Islet precursor cell (in vitro differentiated cells): Measurements from ENCODE around the gene ZNF497.
"Not testable (repeated sequence)": the region's sequence is repeated elsewhere in the genome, so short reads cannot be mapped to it uniquely, and the experiment has no call there.

Experiments used
- DNase-seq: peaks from one replicate; pipeline ENCODE4 v3.0.0-alpha.2; 2018

The ZNF497 gene

DNA sequence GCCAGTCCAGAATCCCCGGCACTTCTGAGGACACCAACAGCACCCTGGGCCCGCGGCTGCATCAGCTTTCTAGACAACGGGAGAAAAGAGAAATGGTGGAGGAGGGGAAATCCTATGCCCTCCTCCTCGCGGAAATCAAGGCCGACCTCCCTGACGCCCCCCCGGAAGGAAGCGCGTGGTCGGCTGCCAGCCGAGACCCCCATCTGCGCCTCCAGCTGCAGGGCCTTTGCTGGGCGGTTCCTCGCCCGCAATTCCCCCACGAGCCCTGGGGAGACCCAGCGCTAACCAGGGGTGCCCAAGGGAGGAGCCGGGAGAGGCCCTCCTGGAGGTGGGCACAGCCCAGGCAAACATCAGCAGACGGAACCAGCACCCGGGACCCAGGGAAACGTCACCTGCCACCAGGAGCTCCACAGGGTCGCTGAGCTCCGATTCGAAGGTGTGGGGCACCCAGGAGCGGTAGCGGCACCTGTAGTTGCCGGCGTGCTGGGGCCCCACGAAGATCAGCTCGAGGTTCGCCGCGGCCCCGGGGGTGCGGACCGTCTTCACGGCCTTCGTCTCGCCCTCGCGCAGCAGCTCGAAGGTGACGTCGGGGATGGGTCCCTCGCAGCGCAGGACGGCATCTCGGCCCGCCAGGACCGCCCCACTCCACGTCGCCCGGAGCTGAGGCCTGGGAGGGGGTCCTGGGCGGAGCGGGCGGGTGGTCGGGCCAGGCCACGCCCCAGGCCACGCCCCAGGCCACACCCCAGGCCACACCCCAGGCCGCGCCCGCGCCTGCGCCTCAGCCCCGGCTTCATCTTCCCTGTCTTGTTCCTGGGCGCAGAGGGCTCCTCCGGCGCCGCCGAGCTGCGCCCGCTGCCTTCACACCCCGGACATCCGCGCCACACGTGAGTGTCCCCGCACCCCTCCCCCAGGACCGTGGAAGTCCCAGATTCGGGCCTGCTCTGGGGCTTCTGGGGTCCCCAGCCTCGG is 15.3 kb downstream of the ZNF497 start:
- DNase-seq: peak; percentile 93

- DNase-seq: no peak
Observed at GRCh38 chr19:58345558-58345957, 17.0 kb downstream of the ZNF497 start.

DNA sequence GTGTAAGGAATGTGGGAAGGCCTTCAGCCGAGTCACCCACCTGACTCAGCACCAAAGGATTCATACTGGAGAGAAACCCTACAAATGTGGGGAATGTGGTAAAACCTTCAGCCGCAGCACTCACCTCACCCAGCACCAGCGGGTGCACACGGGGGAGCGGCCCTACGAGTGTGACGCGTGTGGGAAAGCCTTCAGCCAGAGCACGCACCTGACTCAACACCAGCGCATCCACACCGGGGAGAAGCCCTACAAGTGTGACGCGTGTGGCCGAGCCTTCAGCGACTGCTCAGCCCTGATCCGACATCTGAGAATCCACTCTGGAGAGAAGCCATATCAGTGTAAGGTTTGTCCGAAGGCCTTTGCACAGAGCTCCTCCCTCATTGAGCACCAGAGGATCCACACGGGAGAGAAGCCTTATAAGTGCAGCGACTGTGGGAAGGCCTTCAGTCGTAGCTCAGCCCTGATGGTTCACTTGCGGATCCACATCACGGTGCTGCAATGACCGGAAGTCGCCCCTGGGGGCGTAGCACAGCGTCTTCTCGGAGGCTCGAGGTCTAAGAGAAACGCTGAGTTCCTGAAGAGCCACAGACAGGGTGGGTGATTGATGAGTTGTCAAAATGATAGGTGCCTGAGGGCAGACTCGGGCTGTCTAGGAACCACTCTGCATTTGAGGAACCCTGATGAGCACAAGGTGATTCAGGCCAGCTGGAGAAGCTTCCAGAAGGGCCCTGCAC is 23.6 kb downstream of the ZNF497 start:
- peak; percentile 71 for DNase-seq

GRCh38 chr19:58338336-58338735 is 24.2 kb downstream of the ZNF497 start:
- DNase-seq: no peak

- no peak for DNase-seq
Observed at GRCh38 chr19:58336820-58337219, 25.7 kb downstream of the ZNF497 start.

- DNase-seq: no peak
Observed at GRCh38 chr19:58336216-58336615, 26.3 kb downstream of the ZNF497 start.

GRCh38 chr19:58335630-58336029 is 26.9 kb downstream of the ZNF497 start:
- DNase-seq: no peak

DNA sequence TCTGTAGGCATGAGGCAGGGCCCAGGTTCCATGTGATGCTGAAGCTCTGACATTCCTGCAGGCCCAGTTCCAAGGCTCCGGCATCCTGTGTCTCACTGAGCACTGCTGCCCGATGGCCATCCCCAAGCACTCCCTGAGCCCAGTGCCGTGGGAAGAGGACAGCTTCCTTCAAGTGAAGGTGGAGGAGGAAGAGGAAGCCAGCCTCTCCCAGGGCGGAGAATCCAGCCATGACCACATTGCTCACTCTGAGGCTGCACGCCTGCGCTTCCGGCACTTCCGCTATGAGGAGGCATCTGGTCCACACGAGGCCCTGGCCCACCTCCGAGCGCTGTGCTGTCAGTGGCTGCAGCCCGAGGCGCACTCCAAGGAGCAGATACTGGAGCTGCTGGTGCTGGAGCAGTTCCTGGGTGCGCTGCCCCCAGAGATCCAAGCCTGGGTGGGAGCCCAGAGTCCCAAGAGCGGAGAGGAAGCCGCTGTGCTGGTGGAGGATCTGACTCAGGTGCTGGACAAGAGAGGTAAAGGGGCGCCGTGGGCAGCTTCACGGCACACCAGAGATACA is 27.8 kb downstream of the ZNF497 start:
- no peak for DNase-seq

GRCh38 chr19:58332697-58333096 is 29.9 kb downstream of the ZNF497 start:
- no peak for DNase-seq

DNA sequence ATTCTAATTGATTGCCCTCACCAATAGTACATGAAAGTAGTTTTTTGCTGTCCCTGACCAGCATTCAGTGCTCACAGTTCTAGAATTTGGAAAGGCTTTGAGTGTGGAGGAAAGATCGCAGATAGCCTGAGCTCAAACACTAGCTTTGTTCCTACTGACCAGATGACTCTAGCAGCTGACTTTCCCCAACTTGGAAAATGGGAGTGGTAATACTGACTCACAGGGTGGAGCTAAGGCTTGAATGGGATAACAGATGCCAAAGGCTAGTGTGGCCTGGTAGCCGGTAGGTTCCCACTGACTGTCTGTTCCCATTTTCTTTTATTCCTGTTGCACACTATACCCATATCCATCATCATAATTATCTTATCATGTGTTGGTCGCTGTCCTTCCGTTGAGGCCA is 32.1 kb downstream of the ZNF497 start:
- peak; percentile 65 for DNase-seq

DNA sequence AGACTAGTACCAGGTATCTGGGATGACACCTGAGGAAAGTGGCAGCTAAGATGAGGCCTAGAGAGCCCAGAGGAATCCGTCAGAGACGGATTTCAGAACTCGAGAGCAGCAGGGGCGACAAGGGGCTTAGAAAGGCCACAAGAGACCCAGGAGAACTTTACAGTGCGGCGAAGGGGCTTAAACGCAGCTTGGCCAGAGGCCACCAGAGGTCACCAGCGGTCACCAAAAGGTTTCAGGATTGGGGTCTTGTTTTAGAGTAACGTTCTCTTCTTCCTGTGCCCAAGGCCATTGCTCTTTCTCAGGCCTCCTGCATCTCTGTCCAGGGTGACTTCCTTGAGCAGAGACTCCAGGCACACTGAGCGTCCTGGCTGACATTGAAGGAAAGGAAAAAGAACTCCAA is 33.6 kb downstream of the ZNF497 start:
- DNase-seq: peak; percentile 76

DNA sequence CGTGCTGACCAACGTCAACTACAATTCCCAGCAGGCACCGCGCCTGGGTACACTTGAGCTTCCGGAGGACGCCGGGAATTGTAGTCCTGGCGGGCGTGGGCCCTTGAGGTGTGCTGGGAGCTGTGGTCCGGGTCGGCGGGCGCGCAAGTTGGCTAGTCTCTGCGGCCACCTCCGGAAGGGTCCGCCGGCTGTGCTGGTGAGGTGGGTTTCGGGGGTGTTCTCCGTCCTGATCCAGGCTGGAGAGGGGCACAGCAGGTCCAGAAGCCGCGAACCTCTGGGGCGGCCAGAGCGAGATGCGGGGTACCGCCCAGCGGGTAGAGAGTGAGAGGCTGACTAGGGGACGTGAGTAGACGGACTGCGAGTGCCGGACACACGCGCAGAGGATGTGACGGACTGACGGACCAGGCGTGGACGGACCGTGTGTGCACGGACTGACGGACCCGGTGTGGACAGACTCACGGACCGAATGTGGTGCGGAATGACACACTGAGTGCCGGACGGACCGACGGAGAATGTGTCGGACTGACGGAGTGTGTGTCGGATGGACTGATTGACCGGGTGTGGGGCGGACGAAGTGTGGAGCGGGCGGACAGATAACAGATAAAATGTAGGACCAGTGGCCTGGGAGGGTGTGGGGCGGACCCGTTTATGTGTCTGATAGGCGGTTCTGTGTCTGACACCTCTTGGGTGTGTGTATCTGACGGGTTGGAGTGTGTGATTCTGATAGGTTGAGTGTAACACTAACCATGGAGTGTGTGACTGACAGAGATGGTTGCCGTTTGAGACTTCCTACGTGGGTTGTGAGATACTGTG is 35.4 kb downstream of the ZNF497 start, which contains the start of gene ZSCAN22:
Gene ZSCAN22 (plus strand): TSS at position 81 of the 813 bp plus-strand sequence. CDS start 7,809 bp downstream, outside the sequence.
- peak; percentile 99 for DNase-seq

DNA sequence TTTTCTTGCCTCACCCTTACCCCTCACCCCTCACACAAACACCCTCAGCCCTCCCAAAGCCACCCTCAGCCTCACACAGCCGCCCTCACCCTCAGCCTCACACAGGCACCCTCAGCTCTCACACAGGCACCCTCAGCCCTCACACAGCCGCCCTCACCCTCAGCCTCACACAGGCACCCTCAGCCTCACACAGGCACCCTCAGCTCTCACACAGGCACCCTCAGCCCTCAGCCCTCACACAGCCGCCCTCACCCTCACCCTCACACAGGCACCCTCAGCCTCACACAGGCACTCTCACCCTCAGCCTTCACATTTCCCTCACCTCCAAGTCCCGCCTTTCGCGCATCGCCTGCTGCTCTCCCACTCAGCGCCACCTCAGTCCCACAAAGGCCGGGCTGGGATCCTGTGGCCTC is 36.0 kb downstream of the ZNF497 start:
- no peak for DNase-seq

GRCh38 chr19:58325311-58326022 is 37.1 kb downstream of the ZNF497 start:
- no peak for DNase-seq

DNA sequence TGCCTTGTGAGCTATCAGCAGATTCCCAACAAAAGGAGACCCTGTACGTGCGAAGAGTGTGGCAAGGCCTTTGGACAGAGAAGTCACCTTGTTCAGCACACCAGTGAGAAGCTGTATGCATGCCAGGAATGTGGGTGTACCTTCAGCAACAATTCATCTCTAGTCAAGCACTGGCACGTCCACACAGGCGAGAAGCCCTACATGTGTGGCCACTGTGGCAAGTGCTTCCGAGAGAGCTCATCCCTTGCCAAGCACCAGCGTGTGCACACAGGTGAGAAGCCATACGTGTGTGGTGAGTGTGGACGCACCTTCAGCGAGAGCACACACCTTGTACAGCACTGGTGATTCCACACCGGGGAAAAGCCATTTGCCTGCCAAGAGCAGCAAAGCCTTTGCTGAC is 43.3 kb downstream of the ZNF497 start:
- no peak for DNase-seq

GRCh38 chr19:58318297-58318696 is 44.3 kb downstream of the ZNF497 start:
- DNase-seq: no peak

GRCh38 chr19:58317476-58318072 is 45.0 kb downstream of the ZNF497 start:
- DNase-seq: no peak

GRCh38 chr19:58315580-58315979 is 47.0 kb downstream of the ZNF497 start:
- no peak for DNase-seq

DNA sequence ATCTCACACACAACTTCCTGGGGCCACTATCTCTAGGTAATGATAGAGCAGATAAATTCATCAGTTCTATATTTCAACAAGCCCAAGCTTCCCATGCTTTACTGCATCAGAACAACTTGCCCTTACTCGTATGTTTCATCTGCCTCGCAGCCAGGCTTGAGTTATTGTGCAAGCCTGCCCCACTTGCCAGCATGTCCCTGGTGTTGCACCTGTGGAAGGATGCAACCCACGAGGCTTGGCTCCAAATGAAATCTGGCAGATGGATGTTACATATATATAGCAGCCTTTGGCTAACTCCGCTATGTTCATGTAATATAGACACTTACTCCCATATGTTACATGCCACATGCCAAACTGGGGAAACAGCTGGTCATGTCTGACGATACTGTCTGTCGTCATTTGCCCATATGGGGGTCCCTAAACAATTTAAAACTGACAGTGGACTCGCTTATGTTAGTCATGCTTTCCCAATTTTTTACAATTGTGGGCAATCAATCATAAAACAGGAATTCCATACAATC is 51.1 kb downstream of the ZNF497 start:
- DNase-seq: no peak

DNA sequence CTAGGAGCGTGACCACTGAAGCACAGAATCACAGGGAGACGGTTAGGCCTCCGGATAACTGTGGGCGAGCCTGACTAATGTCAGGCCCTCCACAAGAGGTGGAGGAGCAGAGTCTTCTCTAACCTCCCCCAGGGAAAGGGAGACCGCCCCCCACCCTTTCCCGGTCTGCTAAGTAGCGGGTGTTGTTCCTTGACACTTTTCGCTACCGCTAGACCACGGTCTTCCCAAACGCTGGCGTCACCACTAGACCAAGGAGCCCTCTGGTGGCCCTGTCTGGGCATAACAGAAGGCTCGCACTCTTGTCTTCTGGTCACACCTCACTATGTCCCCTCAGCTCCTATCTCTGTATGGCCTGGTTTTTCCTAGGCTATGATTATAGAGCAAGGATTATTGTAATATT is 51.9 kb downstream of the ZNF497 start:
- DNase-seq: not testable (repeated sequence)

- DNase-seq: no peak
Observed at GRCh38 chr19:58307736-58308135, 54.8 kb downstream of the ZNF497 start.
